GM19328 (cell line): ENCODE data around the gene CEP76.
"Not testable (repeated sequence)": the region's sequence is repeated elsewhere in the genome, so short reads cannot be mapped to it uniquely, and the experiment has no call there.

Source experiments
- ATAC-seq: cut with Tn5 transposase; IDR thresholded peaks from one replicate; pipeline ENCODE4 v1.9.1; 2021; ENCODE audit warnings: mild to moderate bottlenecking, moderate library complexity; ENCODE audit not compliant: unreplicated experiment

The CEP76 gene

DNA sequence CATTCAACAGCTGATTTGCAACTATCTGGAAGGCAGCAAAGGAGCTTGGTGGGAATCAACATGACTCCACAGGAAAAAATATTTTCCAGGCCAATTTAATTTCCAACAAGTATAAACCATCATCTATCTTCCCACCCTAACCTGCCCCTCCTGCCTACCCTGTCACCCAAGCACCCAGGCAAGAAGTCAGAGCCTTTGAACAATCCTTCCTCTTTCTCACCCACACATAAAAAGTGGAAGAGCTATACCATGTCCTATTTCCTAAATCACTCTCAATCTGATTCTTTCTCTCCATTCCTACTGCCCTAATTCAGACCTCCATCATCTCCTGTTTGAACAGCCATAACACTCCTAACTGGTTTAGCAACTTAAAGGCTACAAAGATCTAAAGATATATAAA lies 57.3 kb downstream of the CEP76 start:
- ATAC-seq: no peak

DNA sequence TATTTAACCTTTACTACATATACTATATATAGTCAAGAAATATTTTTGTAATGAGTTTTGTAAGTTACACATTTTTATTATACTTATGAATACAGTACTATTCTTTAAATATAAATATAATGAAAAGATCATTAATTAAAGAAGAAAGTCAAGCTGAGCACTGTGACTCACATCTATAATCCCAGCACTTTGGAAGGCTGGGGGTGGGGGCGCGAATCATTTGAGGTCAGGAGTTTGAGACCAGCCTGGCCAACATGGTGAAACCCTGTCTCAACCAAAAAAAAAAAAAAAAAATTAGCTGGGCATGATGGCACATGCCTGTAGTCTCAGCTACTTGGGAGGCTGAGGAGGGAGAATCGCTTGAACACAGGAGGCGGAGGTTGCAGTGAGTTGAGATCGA lies 58.8 kb downstream of the CEP76 start:
- not testable (repeated sequence) for ATAC-seq

DNA sequence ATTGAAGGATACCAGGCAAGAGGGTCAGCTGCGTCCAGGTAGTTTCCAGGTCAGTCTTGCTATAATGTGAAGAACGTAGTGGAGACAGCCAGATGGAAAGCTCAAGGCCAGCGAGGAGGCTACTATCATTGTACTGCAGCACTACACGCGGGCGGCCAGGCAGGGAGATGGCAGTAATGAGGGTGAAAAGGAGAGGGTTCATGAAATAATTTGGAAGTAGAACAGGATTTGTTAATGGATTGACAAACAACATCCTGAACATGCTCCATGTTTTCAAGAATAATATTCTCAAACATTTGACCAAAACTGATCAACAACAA lies 61.7 kb downstream of the CEP76 start:
- ATAC-seq: no peak

DNA sequence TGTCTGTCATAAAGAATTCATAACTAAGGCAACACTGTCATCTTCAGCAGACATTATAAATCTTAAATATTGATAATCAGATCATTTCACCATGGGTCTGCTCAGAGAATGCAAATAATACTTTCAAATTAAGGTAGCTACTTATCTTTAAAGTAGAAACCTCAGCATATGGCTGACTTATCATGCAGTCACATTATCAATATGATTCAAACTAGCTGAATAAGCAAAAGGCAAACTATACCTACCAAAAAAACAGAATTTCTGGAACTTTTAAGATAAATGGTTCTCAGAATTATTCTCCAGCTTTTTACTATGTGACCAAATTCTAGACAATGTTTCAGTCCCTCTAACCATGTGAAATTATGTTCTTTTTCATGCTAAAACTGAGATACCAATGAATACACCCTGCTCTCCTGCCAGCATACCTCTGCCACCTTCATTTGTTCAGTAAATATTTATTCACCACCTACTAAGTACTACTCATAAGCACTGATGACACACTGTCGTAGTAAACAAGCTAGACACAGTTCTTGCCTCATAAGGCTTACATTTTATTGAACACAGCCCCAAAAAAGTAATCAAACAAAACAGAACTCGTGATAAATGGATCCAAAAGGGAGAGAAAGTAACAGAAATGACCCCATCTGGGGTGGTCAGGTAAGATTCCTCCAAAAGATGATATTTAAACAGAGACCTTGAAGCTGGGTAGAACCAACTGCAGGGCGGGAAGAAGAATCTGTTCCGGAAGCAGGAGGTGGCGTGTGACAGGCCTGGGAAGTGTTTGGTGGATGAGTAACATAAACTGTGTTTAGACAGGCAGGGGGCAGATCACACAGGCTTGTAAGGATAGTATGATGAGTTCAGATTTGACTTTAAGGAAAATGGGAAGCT lies 62.3 kb downstream of the CEP76 start:
- ATAC-seq: no peak

DNA sequence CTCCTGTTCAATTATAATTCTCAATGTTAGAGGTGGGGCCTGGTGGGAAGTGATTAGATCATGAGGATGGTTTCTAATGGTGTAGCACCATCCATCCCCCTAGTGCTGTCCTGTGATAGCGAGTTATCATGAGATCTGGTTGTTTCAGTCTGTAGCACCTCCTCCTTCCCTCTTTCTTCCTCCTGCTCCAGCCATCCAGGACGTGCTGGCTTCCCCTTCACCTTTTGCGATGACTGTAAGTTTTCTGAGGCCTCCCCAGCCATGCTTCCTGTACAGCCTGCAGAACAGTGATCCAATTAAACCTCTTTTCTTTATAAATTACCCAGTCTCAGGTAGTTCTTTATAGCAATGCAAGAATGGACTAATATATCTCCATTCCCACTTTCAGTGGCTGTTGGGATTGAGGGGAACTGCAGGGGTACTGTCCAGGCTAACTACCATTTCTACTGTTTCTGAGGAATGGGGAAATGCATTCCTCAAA lies 63.8 kb downstream of the CEP76 start:
- no peak for ATAC-seq

DNA sequence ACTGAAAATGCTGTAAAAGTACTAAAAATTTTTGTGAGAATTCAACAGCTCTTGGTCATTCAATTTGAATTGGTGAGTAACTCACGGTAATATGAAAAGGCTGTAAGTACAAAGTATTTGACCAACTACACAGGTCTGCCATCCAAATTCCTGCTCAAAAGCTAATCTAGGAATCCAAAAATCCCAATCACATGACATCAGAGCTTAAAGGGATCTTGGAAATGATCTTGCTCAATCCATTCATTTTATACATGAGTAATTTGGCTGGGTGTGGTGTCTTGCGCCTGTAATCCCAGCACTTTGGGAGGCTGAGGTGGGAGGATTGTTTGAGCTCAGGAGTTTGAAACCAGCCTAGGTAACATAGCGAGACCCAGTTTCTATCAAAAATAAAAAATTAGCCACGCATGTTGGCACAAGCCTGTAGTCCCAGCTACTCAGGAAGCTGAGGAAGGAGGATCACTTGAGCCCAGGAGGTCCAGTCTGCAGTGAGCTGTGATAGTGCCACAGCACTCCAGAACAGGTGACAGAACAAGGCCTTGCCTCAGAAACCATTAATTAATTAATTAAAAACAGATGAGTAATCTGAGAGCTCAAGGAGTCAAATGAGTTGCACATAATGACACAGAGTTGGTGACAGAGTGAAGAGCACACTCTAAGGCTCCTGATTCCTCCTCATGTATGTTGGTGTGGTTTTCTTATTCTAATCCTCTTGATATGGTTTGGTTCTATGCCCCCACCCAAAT lies 64.5 kb downstream of the CEP76 start:
- ATAC-seq: no peak

DNA sequence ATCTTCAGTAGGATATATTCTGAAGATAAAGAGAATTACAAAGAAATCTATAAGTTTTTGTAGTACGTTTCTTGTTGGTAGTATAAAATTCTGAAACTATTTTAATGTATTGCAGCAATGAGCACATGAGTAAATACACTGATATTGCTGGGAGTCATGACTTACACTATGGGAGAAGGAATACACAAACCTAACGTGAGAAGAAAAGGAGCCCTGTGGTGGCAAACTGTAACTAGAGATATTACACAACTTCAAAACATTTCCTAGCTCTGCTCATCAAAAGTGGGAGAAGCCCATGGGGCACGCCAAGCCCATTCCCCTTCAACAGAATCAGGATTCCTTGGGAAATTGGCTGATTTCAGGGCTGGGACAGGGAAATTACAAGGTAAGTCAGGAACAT lies 65.1 kb downstream of the CEP76 start:
- ATAC-seq: no peak

DNA sequence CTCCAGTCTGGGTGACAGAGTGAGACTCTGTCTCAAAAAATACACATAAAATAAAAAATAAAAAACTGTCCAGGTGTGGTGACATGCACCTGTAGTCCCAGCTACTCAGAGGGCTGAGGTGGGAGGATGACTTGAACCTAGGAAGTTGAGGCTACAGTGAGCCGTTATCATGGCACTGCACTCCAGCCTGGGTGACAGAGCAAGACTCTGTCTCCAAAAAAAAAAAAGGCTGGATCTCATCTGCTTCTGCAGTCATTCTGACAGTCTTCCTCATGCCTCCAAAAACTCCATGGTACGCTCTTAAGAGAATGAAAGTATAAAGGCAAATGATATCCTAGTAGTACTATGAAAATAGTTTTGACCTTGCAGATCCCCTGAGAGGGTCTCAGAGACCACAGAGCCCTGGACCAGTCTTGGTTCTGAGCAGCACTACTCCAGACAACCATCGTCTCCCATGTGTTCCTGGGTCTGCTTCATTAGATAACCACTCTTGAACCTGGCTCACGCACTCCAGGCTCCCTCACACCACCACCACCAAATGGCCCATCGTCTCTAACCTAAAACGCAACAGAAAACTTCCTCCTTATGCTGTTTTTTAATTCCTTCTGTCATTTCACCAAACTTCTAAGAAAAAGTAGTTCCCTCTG lies 70.6 kb downstream of the CEP76 start:
- no peak for ATAC-seq

DNA sequence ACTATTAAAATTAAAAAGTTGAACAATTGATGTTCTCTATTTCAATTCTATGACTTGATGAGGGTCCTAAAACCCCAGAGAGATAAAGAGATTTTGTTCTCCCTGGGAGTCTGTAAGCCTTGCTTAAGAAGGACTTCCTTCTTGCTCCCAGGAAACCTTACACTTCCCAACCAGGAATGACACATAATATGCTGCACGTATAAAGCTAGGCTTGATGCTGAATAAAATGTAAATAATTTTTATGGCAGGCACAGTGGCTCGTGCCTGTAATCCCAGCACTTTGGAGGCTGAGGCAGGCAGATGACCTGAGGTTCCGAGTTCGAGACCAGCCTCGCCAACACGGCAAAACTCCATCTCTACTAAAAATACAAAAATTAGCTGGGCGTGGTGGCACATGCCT lies 72.4 kb downstream of the CEP76 start:
- ATAC-seq: no peak

DNA sequence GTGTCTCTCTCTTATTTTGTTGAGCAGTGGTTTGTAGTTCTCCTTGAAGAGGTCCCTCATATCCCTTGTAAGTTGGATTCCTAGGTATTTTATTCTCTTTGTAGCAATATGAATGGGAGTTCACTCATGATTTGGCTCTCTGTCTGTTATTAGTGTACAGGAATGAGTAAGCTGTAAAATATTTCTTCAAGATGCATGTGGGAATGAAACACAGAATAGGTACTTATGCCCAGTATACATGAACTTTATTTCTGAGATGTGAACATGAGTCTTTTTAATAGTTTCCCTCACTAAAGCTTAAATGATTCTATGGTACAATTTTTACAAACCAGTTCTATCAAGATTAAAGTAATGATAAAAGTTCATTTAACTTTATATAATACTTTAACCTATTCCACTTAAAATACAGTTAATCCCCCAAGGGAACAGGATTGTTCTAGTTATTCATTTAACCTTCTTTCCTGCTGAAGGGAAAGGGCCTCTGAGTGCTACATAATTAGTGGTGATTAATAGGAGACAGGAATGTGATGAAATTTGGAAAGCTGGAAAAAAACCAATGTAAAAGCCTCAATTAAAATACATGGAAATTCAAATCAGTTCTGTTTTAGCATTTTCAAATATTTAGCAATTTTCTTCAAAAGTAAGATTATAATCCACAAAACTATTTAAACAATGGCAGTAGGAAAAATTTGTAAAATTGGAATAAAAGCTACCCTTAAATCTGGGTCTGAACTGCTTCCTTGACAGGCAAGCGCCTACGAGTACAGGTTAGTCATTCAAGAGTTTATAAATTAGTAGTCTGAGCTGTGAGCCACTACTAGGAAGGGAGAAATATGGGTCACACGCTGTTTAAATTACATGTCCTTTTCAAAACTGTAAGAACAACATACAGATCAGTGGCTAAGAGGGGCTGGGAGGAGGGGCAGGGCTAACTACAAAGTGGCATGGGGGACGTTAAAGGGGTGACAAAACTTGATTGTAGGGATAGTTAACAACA lies 73.5 kb downstream of the CEP76 start:
- ATAC-seq: no peak

DNA sequence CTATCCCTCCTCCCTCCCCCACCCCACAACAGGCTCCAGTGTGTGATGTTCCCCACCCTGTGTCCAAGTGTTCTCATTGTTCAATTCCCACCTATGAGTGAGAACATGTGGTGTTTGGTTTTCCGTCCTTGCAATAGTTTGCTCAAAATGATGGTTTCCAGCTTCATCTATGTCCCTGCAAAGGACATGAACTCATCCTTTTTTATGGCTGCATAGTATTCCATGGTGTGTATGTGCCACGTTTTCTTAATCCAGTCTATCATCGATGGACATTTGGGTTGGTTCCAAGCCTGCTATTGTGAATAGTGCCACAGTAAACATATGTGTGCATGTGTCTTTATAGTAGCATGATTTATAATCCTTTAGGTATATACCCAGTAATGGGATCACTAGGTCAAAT lies 75.3 kb downstream of the CEP76 start:
- ATAC-seq: not testable (repeated sequence)

DNA sequence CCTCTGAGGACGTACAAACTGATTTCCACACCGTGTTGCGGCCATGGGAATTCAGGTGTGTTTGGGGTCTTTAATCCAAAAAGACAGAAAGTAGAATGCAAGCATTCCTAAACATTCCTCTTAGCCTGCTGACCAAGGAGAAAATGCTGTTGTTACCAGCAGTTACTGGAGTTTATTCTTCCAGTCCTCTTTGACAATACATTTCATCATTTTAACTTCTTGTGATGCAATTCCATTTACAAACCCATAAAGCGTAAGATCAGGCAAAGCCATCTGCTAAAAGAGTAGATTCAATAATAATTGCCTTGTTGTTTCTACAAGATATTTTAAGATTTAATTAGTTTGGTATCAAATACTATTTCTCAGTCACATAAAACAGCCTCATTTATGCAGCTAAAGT lies 77.3 kb downstream of the CEP76 start:
- ATAC-seq: no peak
